Measurements from ENCODE around the gene RPL15. TPM values are rescaled to one million over a fixed set of nuclear protein-coding genes. Genes with fewer than 3 reads are reported as not detected.

Gene RPL15
- total and polyA plus RNA-seq, 2 of the 13 experiments (the other 11 are each of a cell fraction or from before 2014, with no cell fraction given), result 1,297 to 3,693 TPM

DNA sequence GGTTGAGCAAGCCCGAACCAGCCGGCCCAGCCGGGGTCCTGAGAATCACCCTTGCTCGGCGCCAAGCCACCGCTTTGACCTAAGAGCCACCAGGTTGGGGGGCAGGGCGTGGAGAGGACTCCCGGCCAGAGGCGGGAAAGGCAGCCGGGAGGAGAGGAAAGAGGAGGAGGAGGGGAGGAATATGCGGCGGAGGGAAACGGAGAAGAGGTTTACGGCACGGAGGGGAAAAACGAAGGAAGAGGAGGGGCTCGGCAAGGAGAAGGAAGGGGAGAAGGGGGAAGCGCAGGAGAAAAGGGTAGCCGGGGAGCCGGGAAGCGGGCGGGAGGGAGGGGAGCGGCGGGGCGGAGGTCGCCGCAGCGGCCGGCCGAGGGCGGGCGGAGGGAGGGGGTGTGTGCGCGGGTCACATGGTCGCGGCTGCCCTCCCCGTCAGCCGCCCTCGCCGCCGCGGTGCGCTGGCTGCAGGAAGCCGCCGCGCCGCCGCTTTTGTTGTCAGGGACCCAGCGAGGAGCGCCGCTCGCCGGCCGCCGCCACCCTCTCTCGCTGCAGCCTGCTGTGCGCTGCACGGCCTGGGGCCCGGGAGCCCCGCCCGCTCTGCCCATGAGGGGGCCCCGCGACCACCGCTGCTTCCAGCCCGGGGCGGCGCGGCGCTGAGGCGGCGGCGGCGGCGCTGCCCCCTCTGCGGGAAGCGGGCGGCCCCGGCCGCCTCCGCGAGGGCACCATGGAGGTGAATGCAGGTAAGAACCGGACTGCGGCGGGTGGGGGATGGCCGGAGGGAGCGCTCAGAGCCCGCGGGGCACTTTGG lies 28.1 kb downstream of the RPL15 start, which contains the start of gene NR1D2 (continued):
- TF ChIP-seq MYC (CRISPR knock-in tag; IDR thresholded peaks at IDR 0.05; ENCODE audit: borderline replicate concordance) (peak; percentile 10; the same call in 1 of the 2 replicates), KDM2A (CRISPR knock-in tag; IDR thresholded peaks at IDR 0.05; ENCODE audit: borderline replicate concordance, low read depth) (peak; percentile 17; the same call in 1 of the 2 replicates), THAP8 (CRISPR knock-in tag; IDR thresholded peaks at IDR 0.05; ENCODE audit: borderline replicate concordance) (no peak), CENPT (CRISPR knock-in tag; IDR thresholded peaks at IDR 0.05; ENCODE audit: low read depth) (no peak), FOXO1 (CRISPR knock-in tag; IDR thresholded peaks at IDR 0.05) (peak; percentile 19; the same call in 1 of the 2 replicates), TAF1 (CRISPR knock-in tag; IDR thresholded peaks at IDR 0.05) (peak; percentile 32; the same call in 1 of the 2 replicates), ETV5 (CRISPR knock-in tag; IDR thresholded peaks at IDR 0.05; ENCODE audit: borderline replicate concordance) (peak; percentile 15; the same call in 1 of the 2 replicates), SKI (IDR thresholded peaks at IDR 0.05; ENCODE audit: partially characterized antibody) (peak; percentile 45), HMGA1 (CRISPR knock-in tag; conservative IDR thresholded peaks at IDR 0.05) (no peak), MED1 (CRISPR knock-in tag; IDR thresholded peaks at IDR 0.05) (peak; percentile 26; the same call in 1 of the 2 replicates), ZSCAN12 (CRISPR knock-in tag; IDR thresholded peaks at IDR 0.05) (no peak), GABPA (IDR thresholded peaks at IDR 0.05; ENCODE audit: low read depth, low read length) (no peak), GABPA (CRISPR knock-in tag; IDR thresholded peaks at IDR 0.05; ENCODE audit: low read depth) (no peak), SAP130 (CRISPR knock-in tag; IDR thresholded peaks at IDR 0.05; ENCODE audit: low read depth) (peak; percentile 63; the same call in 1 of the 2 replicates), ZNF264 (CRISPR knock-in tag; IDR thresholded peaks at IDR 0.05) (no peak), RBFOX2 (IDR thresholded peaks at IDR 0.05; ENCODE audit: low read depth, low read length) (peak; percentile 10), CBFB (CRISPR knock-in tag; IDR thresholded peaks at IDR 0.05) (0 out of 2 replicates have a peak, but pooled peaks have one; percentile 9)
- TF ChIP-seq, protein P1, sequence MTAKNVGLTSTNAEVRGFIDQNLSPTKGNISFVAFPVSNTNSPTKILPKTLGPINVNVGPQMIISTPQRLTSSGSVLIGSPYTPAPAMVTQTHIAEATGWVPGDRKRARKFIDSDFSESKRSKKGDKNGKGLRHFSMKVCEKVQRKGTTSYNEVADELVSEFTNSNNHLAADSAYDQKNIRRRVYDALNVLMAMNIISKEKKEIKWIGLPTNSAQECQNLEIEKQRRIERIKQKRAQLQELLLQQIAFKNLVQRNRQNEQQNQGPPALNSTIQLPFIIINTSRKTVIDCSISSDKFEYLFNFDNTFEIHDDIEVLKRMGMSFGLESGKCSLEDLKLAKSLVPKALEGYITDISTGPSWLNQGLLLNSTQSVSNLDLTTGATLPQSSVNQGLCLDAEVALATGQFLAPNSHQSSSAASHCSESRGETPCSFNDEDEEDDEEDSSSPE (CRISPR knock-in tag; IDR thresholded peaks at IDR 0.05), result peak; percentile 72
- TF ChIP-seq, protein P2, sequence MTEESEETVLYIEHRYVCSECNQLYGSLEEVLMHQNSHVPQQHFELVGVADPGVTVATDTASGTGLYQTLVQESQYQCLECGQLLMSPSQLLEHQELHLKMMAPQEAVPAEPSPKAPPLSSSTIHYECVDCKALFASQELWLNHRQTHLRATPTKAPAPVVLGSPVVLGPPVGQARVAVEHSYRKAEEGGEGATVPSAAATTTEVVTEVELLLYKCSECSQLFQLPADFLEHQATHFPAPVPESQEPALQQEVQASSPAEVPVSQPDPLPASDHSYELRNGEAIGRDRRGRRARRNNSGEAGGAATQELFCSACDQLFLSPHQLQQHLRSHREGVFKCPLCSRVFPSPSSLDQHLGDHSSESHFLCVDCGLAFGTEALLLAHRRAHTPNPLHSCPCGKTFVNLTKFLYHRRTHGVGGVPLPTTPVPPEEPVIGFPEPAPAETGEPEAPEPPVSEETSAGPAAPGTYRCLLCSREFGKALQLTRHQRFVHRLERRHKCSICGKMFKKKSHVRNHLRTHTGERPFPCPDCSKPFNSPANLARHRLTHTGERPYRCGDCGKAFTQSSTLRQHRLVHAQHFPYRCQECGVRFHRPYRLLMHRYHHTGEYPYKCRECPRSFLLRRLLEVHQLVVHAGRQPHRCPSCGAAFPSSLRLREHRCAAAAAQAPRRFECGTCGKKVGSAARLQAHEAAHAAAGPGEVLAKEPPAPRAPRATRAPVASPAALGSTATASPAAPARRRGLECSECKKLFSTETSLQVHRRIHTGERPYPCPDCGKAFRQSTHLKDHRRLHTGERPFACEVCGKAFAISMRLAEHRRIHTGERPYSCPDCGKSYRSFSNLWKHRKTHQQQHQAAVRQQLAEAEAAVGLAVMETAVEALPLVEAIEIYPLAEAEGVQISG (CRISPR knock-in tag; IDR thresholded peaks at IDR 0.05), result 0 out of 2 replicates have a peak, but pooled peaks have one; percentile 7
- TF ChIP-seq, protein P3, sequence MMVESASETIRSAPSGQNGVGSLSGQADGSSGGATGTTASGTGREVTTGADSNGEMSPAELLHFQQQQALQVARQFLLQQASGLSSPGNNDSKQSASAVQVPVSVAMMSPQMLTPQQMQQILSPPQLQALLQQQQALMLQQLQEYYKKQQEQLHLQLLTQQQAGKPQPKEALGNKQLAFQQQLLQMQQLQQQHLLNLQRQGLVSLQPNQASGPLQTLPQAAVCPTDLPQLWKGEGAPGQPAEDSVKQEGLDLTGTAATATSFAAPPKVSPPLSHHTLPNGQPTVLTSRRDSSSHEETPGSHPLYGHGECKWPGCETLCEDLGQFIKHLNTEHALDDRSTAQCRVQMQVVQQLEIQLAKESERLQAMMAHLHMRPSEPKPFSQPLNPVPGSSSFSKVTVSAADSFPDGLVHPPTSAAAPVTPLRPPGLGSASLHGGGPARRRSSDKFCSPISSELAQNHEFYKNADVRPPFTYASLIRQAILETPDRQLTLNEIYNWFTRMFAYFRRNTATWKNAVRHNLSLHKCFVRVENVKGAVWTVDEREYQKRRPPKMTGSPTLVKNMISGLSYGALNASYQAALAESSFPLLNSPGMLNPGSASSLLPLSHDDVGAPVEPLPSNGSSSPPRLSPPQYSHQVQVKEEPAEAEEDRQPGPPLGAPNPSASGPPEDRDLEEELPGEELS (CRISPR knock-in tag; IDR thresholded peaks at IDR 0.05), result no peak
- TF ChIP-seq, protein P4, sequence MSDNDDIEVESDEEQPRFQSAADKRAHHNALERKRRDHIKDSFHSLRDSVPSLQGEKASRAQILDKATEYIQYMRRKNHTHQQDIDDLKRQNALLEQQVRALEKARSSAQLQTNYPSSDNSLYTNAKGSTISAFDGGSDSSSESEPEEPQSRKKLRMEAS (IDR thresholded peaks at IDR 0.05), result peak; percentile 31; the same call in 1 of the 2 replicates
- TF ChIP-seq, protein P5, sequence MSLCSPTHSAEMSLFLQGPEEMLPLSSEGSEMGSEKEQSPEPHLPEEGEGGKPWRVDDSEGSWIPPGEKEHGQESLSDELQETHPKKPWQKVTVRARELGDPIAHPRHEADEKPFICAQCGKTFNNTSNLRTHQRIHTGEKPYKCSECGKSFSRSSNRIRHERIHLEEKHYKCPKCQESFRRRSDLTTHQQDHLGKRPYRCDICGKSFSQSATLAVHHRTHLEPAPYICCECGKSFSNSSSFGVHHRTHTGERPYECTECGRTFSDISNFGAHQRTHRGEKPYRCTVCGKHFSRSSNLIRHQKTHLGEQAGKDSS (CRISPR knock-in tag; IDR thresholded peaks at IDR 0.05; ENCODE audit: borderline replicate concordance, low read depth), result no peak
